Activated B cell treated with CpG ODN at 0.5 μM for 24 hours (primary cell): ENCODE measurements around the gene S1PR5. TPM values are rescaled to one million over a fixed set of nuclear protein-coding genes. Genes with fewer than 3 reads are reported as not detected.
"Not testable (repeated sequence)": the region's sequence is repeated elsewhere in the genome, so short reads cannot be mapped to it uniquely, and the experiment has no call there.

ENCODE experiments used
- ATAC-seq: fragments of 200-7000 bp; cut with Tn5 transposase; one replicate; pipeline ENCODE4 v1.10.0; 2021; ENCODE audit warnings: low read depth, mild to moderate bottlenecking, moderate library complexity
- CTCF ChIA-PET: fragments of 350-600 bp; sonication (Branson Sonifier 250); formaldehyde crosslinking; loops from one replicate; lab custom pipeline; 2021; ENCODE audit warnings: antibody characterized with exemption; lab: Charles Lee
- POLR2A ChIA-PET: fragments of 350-600 bp; sonication (Branson Sonifier 250); formaldehyde crosslinking; loops from one replicate; lab custom pipeline; 2021; ENCODE audit warnings: antibody characterized with exemption; lab: Charles Lee
- DNase-seq: peaks from one replicate; pipeline ENCODE4 v3.0.0; 2022
- H3K27ac Mint-ChIP-seq: one replicate; pipeline ENCODE4 v1.8.0; 2020; ENCODE audit warnings: mixed read lengths
- H3K27me3 Mint-ChIP-seq: one replicate; pipeline ENCODE4 v1.8.0; 2021; ENCODE audit warnings: mixed read lengths
- H3K36me3 Mint-ChIP-seq: one replicate; pipeline ENCODE4 v1.8.0; 2021; ENCODE audit warnings: low read depth, mixed read lengths
- H3K4me1 Mint-ChIP-seq: one replicate; pipeline ENCODE4 v1.8.0; 2021; ENCODE audit warnings: mixed read lengths
- H3K4me3 Mint-ChIP-seq: one replicate; pipeline ENCODE4 v1.8.0; 2020; ENCODE audit warnings: mild to moderate bottlenecking, mixed read lengths
- H3K9me3 Mint-ChIP-seq: one replicate; pipeline ENCODE4 v1.8.0; 2020; ENCODE audit warnings: mixed read lengths
- CTCF ChIP-seq: fragments of 200-600 bp; IDR thresholded peaks from one replicate; pipeline ENCODE4 v1.8.0; 2022; ENCODE audit warnings: antibody characterized with exemption, mild to moderate bottlenecking
- intact Hi-C: fragments of 100-400 bp; cut with micrococcal nuclease; formaldehyde crosslinking; loops from one replicate; pipeline ENCODE4 v1.15.1; 2024
- total RNA-seq: library from RNA; stranded (reverse); gene quantifications from 2 replicates; pipeline ENCODE4 v1.2.3, GENCODE V29; 2022

S1PR5 gene
- total RNA-seq, 1 donor from 2014 or later: not detected

GRCh38 chr19:10543059-10543419, 25.8 kb upstream of the S1PR5 start:
- POLR2A ChIA-PET: interaction anchor here (0.6 to 3.0 kb wide), 12 partner anchors 10 to 832 kb away, joined by 3 to 16 read pairs (median 4); partner anchors contain the start of genes CDKN2D, KRI1 and QTRT1
- intact Hi-C loops: loop anchor here (1.0 kb wide), 2 partner anchors 23 to 41 kb away; partner anchors contain the start of gene KRI1
- peak overlapping the region; percentile 66 for H3K27ac Mint-ChIP-seq
- H3K27me3 Mint-ChIP-seq: peaks cover 12% of the 10 kb centered on the region
- no peak for DNase-seq
- peaks cover 7% of the 10 kb centered on the region for H3K36me3 Mint-ChIP-seq
- peak overlapping the region; percentile 77 for H3K4me3 Mint-ChIP-seq
- CTCF ChIA-PET: interaction anchor here (0.8 to 2.9 kb wide), 3 partner anchors 10 to 29 kb away, joined by 3 to 23 read pairs (median 16); partner anchors contain the start of genes CDKN2D and KRI1
- H3K9me3 Mint-ChIP-seq: no peaks in the 10 kb centered on the region
- no peak for ATAC-seq
- peaks cover 18% of the 10 kb centered on the region for H3K4me1 Mint-ChIP-seq
- no peak for TF ChIP-seq CTCF

GRCh38 chr19:10539016-10539415, 21.8 kb upstream of the S1PR5 start:
- DNase-seq, H3K4me1 Mint-ChIP-seq, ATAC-seq, H3K27ac Mint-ChIP-seq, H3K36me3 Mint-ChIP-seq, H3K9me3 Mint-ChIP-seq, POLR2A ChIA-PET, CTCF ChIA-PET, H3K4me3 Mint-ChIP-seq, intact Hi-C loops: not testable (repeated sequence)
- H3K27me3 Mint-ChIP-seq: peaks cover 16% of the 10 kb centered on the region

- ATAC-seq (no peak), DNase-seq (no peak)
- intact Hi-C loops: no loop called here
- CTCF ChIA-PET: no interaction called here
- Mint-ChIP-seq H3K27ac (no peak overlapping the region), H3K4me1 (peaks cover 7% of the 10 kb centered on the region), H3K27me3 (peaks cover 16% of the 10 kb centered on the region), H3K36me3 (no peaks in the 10 kb centered on the region), H3K9me3 (no peaks in the 10 kb centered on the region), H3K4me3 (no peak overlapping the region)
- POLR2A ChIA-PET: interaction anchor here (0.6 kb wide), 1 partner anchor 371 kb away, joined by 4 read pairs; no protein-coding TSS in a partner anchor
- TF ChIP-seq CTCF: no peak
These were observed 21.1 kb upstream of the S1PR5 start for GRCh38 chr19:10538204-10538983.

- intact Hi-C loops: no loop called here
- Mint-ChIP-seq H3K27ac (no peak overlapping the region), H3K4me3 (no peak overlapping the region), H3K36me3 (no peaks in the 10 kb centered on the region), H3K27me3 (peaks cover 16% of the 10 kb centered on the region), H3K9me3 (no peaks in the 10 kb centered on the region), H3K4me1 (peaks cover 4% of the 10 kb centered on the region)
- TF ChIP-seq CTCF: no peak
- DNase-seq (no peak), ATAC-seq (no peak)
- ChIA-PET POLR2A (interaction anchor here (0.6 kb wide), 1 partner anchor 372 kb away, joined by 4 read pairs; no protein-coding TSS in a partner anchor), CTCF (no interaction called here)
These were observed 20.4 kb upstream of the S1PR5 start for GRCh38 chr19:10537668-10538067.

- Mint-ChIP-seq H3K36me3 (no peaks in the 10 kb centered on the region), H3K9me3 (peaks cover 2% of the 10 kb centered on the region), H3K27ac (no peak overlapping the region), H3K4me1 (peaks cover 4% of the 10 kb centered on the region), H3K27me3 (peaks cover 19% of the 10 kb centered on the region), H3K4me3 (no peak overlapping the region)
- DNase-seq (no peak), ATAC-seq (no peak)
- POLR2A ChIA-PET: interaction anchor here (0.6 kb wide), 1 partner anchor 264 kb away, joined by 5 read pairs; no protein-coding TSS in a partner anchor
- no peak for TF ChIP-seq CTCF
- CTCF ChIA-PET: no interaction called here
- intact Hi-C loops: no loop called here
These were observed 18.4 kb upstream of the S1PR5 start for GRCh38 chr19:10535613-10536012.
